SU-DHL-6 (cell line): Measurements from ENCODE around the gene SDHD.
"Not testable (repeated sequence)": the region's sequence is repeated elsewhere in the genome, so short reads cannot be mapped to it uniquely, and the experiment has no call there.

Source experiments
- H2AFZ ChIP-seq: fragments of 200-600 bp; sonication (generic); 2 replicates; pipeline ENCODE4 v1.6.1; 2014; ENCODE audit warnings: low read depth, mild to moderate bottlenecking, moderate library complexity, mixed read lengths, antibody characterized with exemption, low read length; ENCODE audit not compliant: severe bottlenecking
- H3F3A ChIP-seq: fragments of 200-600 bp; shearing (Covaris generic); 2 replicates; pipeline ENCODE4 v1.6.0; 2016; ENCODE audit warnings: antibody characterized with exemption, mild to moderate bottlenecking; ENCODE audit not compliant: insufficient read depth
- H3K27ac ChIP-seq: fragments of 200-600 bp; sonication (generic); 2 replicates; pipeline ENCODE4 v1.5.1; 2016; ENCODE audit warnings: low read depth, mild to moderate bottlenecking, low read length, moderate library complexity, mixed read lengths
- H3K27me3 ChIP-seq: fragments of 200-600 bp; sonication (generic), shearing (Covaris generic); 2 replicates; pipeline ENCODE4 v1.6.0; 2014; ENCODE audit warnings: mild to moderate bottlenecking, low read length
- H3K36me3 ChIP-seq: fragments of 200-600 bp; sonication (generic); 2 replicates; pipeline ENCODE4 v1.6.1; 2014; ENCODE audit warnings: mild to moderate bottlenecking, low read length, mixed read lengths
- H3K4me2 ChIP-seq: fragments of 300-600, 200-600 bp; shearing (Covaris generic), sonication (generic); 2 replicates; pipeline ENCODE4 v1.6.0; 2014; ENCODE audit warnings: low read length, low read depth, mild to moderate bottlenecking; ENCODE audit not compliant: poor library complexity, severe bottlenecking
- H3K4me3 ChIP-seq: fragments of 200-600 bp; sonication (generic); 2 replicates; pipeline ENCODE4 v1.5.1; 2014; ENCODE audit warnings: antibody characterized with exemption, low read length, mild to moderate bottlenecking, mixed read lengths; ENCODE audit not compliant: insufficient read depth, poor library complexity, severe bottlenecking
- H3K79me2 ChIP-seq: fragments of 200-600 bp; sonication (generic); 2 replicates; pipeline ENCODE4 v1.6.1; 2014; ENCODE audit warnings: mild to moderate bottlenecking, low read length, moderate library complexity; ENCODE audit not compliant: insufficient read depth
- H3K9ac ChIP-seq: fragments of 200-600 bp; sonication (generic); 2 replicates; pipeline ENCODE4 v1.7.0; 2014; ENCODE audit warnings: mild to moderate bottlenecking, low read length
- H3K9me2 ChIP-seq: fragments of 200-600 bp; sonication (generic); replicated peaks from 2 replicates; pipeline ENCODE4 v1.6.1; 2014; ENCODE audit warnings: low read length; ENCODE audit not compliant: insufficient read depth
- H3K9me3 ChIP-seq: fragments of 200-600 bp; sonication (generic); 2 replicates; pipeline ENCODE4 v1.6.1; 2014; ENCODE audit warnings: low read length, mixed read lengths; ENCODE audit not compliant: insufficient read depth
- H4K20me1 ChIP-seq: fragments of 200-600 bp; sonication (generic); 2 replicates; pipeline ENCODE4 v1.6.1; 2014; ENCODE audit warnings: low read depth, mild to moderate bottlenecking, antibody characterized with exemption, low read length, moderate library complexity, mixed read lengths
- EZH2phosphoT487 ChIP-seq: fragments of 200-600 bp; sonication (generic), shearing (Covaris generic); conservative IDR thresholded peaks from 2 replicates; pipeline ENCODE4 v1.6.1; 2018; ENCODE audit warnings: mild to moderate bottlenecking, antibody characterized with exemption, low read length, moderate library complexity, mixed read lengths
- TF ChIP-seq, protein P1 (sequence below): fragments of 200-600 bp; sonication (generic); IDR thresholded peaks from one replicate; pipeline ENCODE4 v1.5.1; 2017; ENCODE audit warnings: antibody characterized with exemption, mild to moderate bottlenecking, low read length, moderate library complexity; ENCODE audit not compliant: insufficient read depth, poor library complexity, severe bottlenecking

SDHD gene

GRCh38 chr11:112042961-112043304 lies 43.7 kb upstream of the SDHD start:
- H3K36me3 ChIP-seq = peaks cover 44% of the 10 kb centered on the region
- no peaks in the 10 kb centered on the region for H3K79me2 ChIP-seq
- TF ChIP-seq, protein P1, sequence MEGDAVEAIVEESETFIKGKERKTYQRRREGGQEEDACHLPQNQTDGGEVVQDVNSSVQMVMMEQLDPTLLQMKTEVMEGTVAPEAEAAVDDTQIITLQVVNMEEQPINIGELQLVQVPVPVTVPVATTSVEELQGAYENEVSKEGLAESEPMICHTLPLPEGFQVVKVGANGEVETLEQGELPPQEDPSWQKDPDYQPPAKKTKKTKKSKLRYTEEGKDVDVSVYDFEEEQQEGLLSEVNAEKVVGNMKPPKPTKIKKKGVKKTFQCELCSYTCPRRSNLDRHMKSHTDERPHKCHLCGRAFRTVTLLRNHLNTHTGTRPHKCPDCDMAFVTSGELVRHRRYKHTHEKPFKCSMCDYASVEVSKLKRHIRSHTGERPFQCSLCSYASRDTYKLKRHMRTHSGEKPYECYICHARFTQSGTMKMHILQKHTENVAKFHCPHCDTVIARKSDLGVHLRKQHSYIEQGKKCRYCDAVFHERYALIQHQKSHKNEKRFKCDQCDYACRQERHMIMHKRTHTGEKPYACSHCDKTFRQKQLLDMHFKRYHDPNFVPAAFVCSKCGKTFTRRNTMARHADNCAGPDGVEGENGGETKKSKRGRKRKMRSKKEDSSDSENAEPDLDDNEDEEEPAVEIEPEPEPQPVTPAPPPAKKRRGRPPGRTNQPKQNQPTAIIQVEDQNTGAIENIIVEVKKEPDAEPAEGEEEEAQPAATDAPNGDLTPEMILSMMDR = no peak
- TF ChIP-seq EZH2phosphoT487 = no peak
- no peak overlapping the region for H2AFZ ChIP-seq
- H3K9me3 ChIP-seq = no peaks in the 10 kb centered on the region
- H4K20me1 ChIP-seq = no peaks in the 10 kb centered on the region
- 0 out of 2 replicates have a peak, but pooled peaks cover 4% of the 10 kb centered on the region for H3F3A ChIP-seq
- no peak overlapping the region for H3K4me2 ChIP-seq
- no peak overlapping the region for H3K27ac ChIP-seq
- H3K4me3 ChIP-seq = no peak overlapping the region
- H3K27me3 ChIP-seq = no peaks in the 10 kb centered on the region
- no peak overlapping the region for H3K9ac ChIP-seq
- H3K9me2 ChIP-seq = no peaks in the 10 kb centered on the region

- Histone ChIP-seq H3K79me2 (no peaks in the 10 kb centered on the region), H3K9ac (no peak overlapping the region), H3F3A (no peaks in the 10 kb centered on the region), H3K4me2 (no peak overlapping the region), H3K27ac (no peak overlapping the region), H3K27me3 (no peaks in the 10 kb centered on the region), H3K36me3 (peaks cover 44% of the 10 kb centered on the region), H2AFZ (no peak overlapping the region), H3K9me2 (no peaks in the 10 kb centered on the region), H3K4me3 (no peak overlapping the region), H4K20me1 (no peaks in the 10 kb centered on the region; the same call in 1 of the 2 replicates), H3K9me3 (no peaks in the 10 kb centered on the region)
- TF ChIP-seq, protein P1 = no peak
- no peak for TF ChIP-seq EZH2phosphoT487
These were observed 41.7 kb upstream of the SDHD start for GRCh38 chr11:112044961-112045360.

- not testable (repeated sequence) for H3K27ac ChIP-seq, H3K9me3 ChIP-seq, H3K9ac ChIP-seq, H3K9me2 ChIP-seq, H3K79me2 ChIP-seq, H2AFZ ChIP-seq, H4K20me1 ChIP-seq, H3F3A ChIP-seq, H3K4me2 ChIP-seq, H3K27me3 ChIP-seq, H3K4me3 ChIP-seq
- H3K36me3 ChIP-seq = peaks cover 51% of the 10 kb centered on the region
These were observed 40.0 kb upstream of the SDHD start for GRCh38 chr11:112046647-112047046.

DNA sequence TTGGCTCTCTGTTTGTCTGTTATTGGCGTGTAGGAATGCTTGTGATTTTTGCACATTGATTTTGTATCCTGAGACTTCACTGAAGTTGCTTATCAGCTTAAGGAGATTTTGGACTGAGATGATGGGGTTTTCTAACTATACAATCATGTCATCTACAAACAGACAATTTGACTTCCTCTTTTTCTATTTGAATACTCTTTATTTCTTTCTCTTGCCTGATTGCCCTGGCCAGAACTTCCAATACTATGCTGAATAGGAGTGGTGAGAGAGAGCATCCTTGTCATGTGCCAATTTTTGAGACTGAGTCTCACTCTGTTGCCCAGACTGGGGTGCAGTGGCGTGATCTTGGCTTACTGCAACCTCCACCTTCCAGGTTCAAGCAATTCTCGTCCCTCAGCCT lies 38.4 kb upstream of the SDHD start:
- not testable (repeated sequence) for H2AFZ ChIP-seq, H4K20me1 ChIP-seq, H3K4me2 ChIP-seq, H3K27me3 ChIP-seq, H3K4me3 ChIP-seq, H3F3A ChIP-seq, H3K9ac ChIP-seq, H3K79me2 ChIP-seq, H3K9me2 ChIP-seq, H3K9me3 ChIP-seq, H3K27ac ChIP-seq
- H3K36me3 ChIP-seq = peaks cover 53% of the 10 kb centered on the region
